SU-DHL-6 (cell line): ENCODE results near the gene NTM.

Experiments used
- CTCF ChIP-seq: fragments of 200-600 bp; sonication (generic); IDR thresholded peaks from one replicate; pipeline ENCODE4 v1.5.1; 2017; ENCODE audit warnings: antibody characterized with exemption, mild to moderate bottlenecking, low read length, moderate library complexity; ENCODE audit not compliant: insufficient read depth, poor library complexity, severe bottlenecking
- EZH2phosphoT487 ChIP-seq: fragments of 200-600 bp; sonication (generic), shearing (Covaris generic); conservative IDR thresholded peaks from 2 replicates; pipeline ENCODE4 v1.6.1; 2018; ENCODE audit warnings: mild to moderate bottlenecking, antibody characterized with exemption, low read length, moderate library complexity, mixed read lengths

GRCh38 chr11:132093536-132094259 is 723.3 kb downstream of the NTM start:
- no peak for TF ChIP-seq CTCF
- TF ChIP-seq EZH2phosphoT487 = no peak
